ENCODE data around the gene SNX17. TPM values are rescaled to one million over a fixed set of nuclear protein-coding genes. Genes with fewer than 3 reads are reported as not detected.
"Not testable (repeated sequence)": the region's sequence is repeated elsewhere in the genome, so short reads cannot be mapped to it uniquely, and the experiment has no call there.

SNX17 gene
- total RNA-seq, 4 donors from 2014 or later, result 71.6 to 97.7 (median 90.8) TPM

DNA sequence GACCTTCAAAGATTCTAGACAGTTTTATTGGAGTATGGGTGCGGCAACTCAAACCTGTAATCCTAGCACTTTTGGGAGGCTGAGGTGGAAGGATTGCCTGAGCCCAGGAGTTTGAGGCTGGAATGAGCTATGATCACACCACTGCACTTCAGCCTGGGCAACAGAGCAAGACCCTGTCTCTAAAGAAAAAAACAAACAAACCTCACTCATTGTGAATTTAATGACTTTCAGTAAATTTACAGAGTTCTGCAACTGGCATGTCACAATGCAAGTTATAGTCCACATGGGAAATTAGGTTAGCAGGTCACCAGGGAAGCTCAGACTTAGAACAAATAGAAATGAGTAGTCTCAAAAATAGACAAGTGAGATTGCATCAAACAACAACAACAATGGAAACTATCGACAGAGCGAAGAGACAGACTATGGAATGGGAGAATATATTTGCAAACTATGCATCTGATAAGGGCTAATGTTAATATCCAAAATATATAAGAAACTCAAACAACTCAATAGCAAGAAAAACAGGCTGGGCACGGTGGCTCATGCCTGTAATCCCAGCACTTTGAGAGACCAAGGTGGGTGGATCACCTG lies 51.3 kb downstream of the SNX17 start:
- H3K27me3 ChIP-seq, result no peaks in the 10 kb centered on the region
- no peak overlapping the region for H3K27ac ChIP-seq
- TF ChIP-seq EP300 (IDR thresholded peaks at IDR 0.05) (no peak), POLR2A (IDR thresholded peaks at IDR 0.05) (no peak)
- TF ChIP-seq, protein P1, sequence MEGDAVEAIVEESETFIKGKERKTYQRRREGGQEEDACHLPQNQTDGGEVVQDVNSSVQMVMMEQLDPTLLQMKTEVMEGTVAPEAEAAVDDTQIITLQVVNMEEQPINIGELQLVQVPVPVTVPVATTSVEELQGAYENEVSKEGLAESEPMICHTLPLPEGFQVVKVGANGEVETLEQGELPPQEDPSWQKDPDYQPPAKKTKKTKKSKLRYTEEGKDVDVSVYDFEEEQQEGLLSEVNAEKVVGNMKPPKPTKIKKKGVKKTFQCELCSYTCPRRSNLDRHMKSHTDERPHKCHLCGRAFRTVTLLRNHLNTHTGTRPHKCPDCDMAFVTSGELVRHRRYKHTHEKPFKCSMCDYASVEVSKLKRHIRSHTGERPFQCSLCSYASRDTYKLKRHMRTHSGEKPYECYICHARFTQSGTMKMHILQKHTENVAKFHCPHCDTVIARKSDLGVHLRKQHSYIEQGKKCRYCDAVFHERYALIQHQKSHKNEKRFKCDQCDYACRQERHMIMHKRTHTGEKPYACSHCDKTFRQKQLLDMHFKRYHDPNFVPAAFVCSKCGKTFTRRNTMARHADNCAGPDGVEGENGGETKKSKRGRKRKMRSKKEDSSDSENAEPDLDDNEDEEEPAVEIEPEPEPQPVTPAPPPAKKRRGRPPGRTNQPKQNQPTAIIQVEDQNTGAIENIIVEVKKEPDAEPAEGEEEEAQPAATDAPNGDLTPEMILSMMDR (IDR thresholded peaks at IDR 0.05), result no peak
- no peak for DNase-seq (ENCODE audit: low spot score in 2 of 2)
- no peaks in the 10 kb centered on the region for H3K36me3 ChIP-seq
- H3K9me3 ChIP-seq, result no peaks in the 10 kb centered on the region
- no peaks in the 10 kb centered on the region for H3K4me1 ChIP-seq
- 79 to 82% methylated on average over 4 of the region's 4 CpGs for WGBS, 2 donors
- no peak overlapping the region for H3K4me3 ChIP-seq

DNA sequence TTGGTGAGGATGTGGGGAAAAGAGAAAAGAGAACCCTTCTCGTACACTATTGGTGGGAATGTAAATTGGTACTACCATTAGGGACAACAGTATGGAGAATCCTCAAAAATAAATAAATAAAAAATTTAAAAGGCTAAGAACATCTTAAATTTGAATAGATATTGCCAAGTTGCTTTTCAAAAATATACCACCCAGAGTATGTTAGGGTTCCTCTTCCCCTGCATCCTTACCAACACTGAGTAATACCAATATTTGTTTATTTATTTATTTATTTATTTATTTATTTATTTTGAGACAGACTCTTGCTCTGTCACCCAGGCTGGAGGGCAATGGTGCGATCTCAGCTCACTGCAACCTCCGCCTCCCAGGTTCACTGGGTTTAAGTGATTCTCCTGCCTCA lies 52.5 kb downstream of the SNX17 start:
- Histone ChIP-seq H3K27ac (no peak overlapping the region), H3K27me3 (no peaks in the 10 kb centered on the region), H3K36me3 (no peaks in the 10 kb centered on the region), H3K9me3 (no peaks in the 10 kb centered on the region), H3K4me3 (no peak overlapping the region), H3K4me1 (peaks cover 0 to 5% (median 0%) of the 10 kb centered on the region in 4 donors)
- WGBS, 2 donors, result 90 to 93% methylated on average over 3 of the region's 3 CpGs
- DNase-seq (ENCODE audit: low spot score in 2 of 2), result no peak
- TF ChIP-seq POLR2A (IDR thresholded peaks at IDR 0.05), result no peak
- no peak for TF ChIP-seq EP300 (IDR thresholded peaks at IDR 0.05)
- TF ChIP-seq, protein P1 (IDR thresholded peaks at IDR 0.05), result no peak

DNA sequence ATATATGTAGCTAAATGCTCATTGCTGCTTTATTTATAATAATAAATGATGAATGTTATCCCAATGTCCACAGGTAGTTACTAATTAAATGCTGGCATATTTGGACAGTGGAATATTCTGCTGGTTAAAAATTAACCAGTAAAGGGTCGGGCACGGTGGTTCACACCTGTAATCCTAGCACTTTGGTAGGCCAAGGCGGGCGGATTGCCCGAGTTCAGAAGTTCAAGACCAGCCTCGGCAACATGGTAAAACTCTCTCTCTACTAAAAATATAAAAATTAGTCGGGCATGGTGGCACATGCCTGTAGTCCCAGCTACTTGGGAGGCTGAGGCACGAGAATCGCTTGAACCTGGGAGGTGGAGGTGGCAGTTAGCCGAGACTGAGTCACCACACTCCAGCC lies 54.6 kb downstream of the SNX17 start:
- not testable (repeated sequence) for H3K4me3 ChIP-seq; H3K36me3 ChIP-seq; H3K27me3 ChIP-seq; DNase-seq (ENCODE audit: low spot score in 2 of 2); H3K9me3 ChIP-seq; H3K27ac ChIP-seq
- H3K4me1 ChIP-seq, result peaks cover 0 to 11% (median 7%) of the 10 kb centered on the region in 4 donors
- WGBS, 2 donors, result 89 to 96% methylated on average over 10 of the region's 10 CpGs

Other genes with a start within 250 kb of the SNX17 start
- under 1 TPM in 3 of 4 donors, not detected in 1; 0.42 to 0.78 (median 0.44) TPM for gene ABHD1, start 246.8 kb upstream of the SNX17 start, total RNA-seq
- gene PREB, start 236.0 kb upstream of the SNX17 start, total RNA-seq, result 100 to 1,000 TPM in 1 of 4 donors, 10 to 100 TPM in 3; 54.4 to 114 (median 80.1) TPM
- gene PRR30, start 231.2 kb upstream of the SNX17 start, total RNA-seq, result not detected
- not detected for gene TCF23, start 221.6 kb upstream of the SNX17 start, total RNA-seq
- 100 to 1,000 TPM; 107 to 210 (median 124) TPM for gene ATRAID, start 158.6 kb upstream of the SNX17 start, total RNA-seq
- gene SLC5A6, start 158.3 kb upstream of the SNX17 start, total RNA-seq, result 10 to 100 TPM; 19.0 to 50.0 (median 41.5) TPM
- gene CAD, start 153.2 kb upstream of the SNX17 start, total RNA-seq, result 10 to 100 TPM; 18.6 to 69.6 (median 32.9) TPM
- gene SLC30A3, start 107.6 kb upstream of the SNX17 start, total RNA-seq, result under 1 TPM in 1 of 4 donors, not detected in 3; 0.44 TPM
- gene DNAJC5G, start 95.2 kb upstream of the SNX17 start, total RNA-seq, result 1 to 10 TPM in 1 of 4 donors, not detected in 3; 2.5 TPM
- gene TRIM54, start 88.2 kb upstream of the SNX17 start, total RNA-seq, result 1 to 10 TPM in 2 of 4 donors, under 1 TPM in 2; 0.21 to 2.7 (median 1.3) TPM
- 10 to 100 TPM; 14.9 to 24.0 (median 16.8) TPM for gene UCN, start 62.2 kb upstream of the SNX17 start, total RNA-seq
- gene MPV17, start 47.5 kb upstream of the SNX17 start, total RNA-seq, result 100 to 1,000 TPM in 1 of 4 donors, 10 to 100 TPM in 3; 68.4 to 105 (median 87.3) TPM
- 10 to 100 TPM; 38.9 to 54.0 (median 46.0) TPM for gene GTF3C2, start 13.9 kb upstream of the SNX17 start, total RNA-seq
- gene EIF2B4, start 278 bp upstream of the SNX17 start, total RNA-seq, result 10 to 100 TPM; 43.3 to 69.0 (median 59.8) TPM
- 10 to 100 TPM; 12.9 to 16.8 (median 14.4) TPM for gene ZNF513, start 10.1 kb downstream of the SNX17 start, total RNA-seq
- gene PPM1G, start 39.0 kb downstream of the SNX17 start, total RNA-seq, result 10 to 100 TPM; 33.7 to 53.6 (median 47.9) TPM
- gene NRBP1, start 58.0 kb downstream of the SNX17 start, total RNA-seq, result 10 to 100 TPM; 43.7 to 62.5 (median 56.7) TPM
- gene KRTCAP3, start 71.8 kb downstream of the SNX17 start, total RNA-seq, result 10 to 100 TPM in 1 of 4 donors, 1 to 10 TPM in 1, not detected in 2; 3.6 to 18.1 TPM
- 10 to 100 TPM; 27.8 to 61.4 (median 40.9) TPM for gene IFT172, start 119.1 kb downstream of the SNX17 start, total RNA-seq
- gene FNDC4, start 124.6 kb downstream of the SNX17 start, total RNA-seq, result 10 to 100 TPM in 2 of 4 donors, 1 to 10 TPM in 2; 7.0 to 30.3 (median 9.3) TPM
- not detected for gene GCKR, start 126.2 kb downstream of the SNX17 start, total RNA-seq
- 10 to 100 TPM; 29.9 to 52.0 (median 42.4) TPM for gene ZNF512, start 212.4 kb downstream of the SNX17 start, total RNA-seq